CD4-positive, CD25-positive, alpha-beta regulatory T cell (primary cell): ENCODE data around the gene IL16. TPM values are rescaled to one million over a fixed set of nuclear protein-coding genes. Genes with fewer than 3 reads are reported as not detected.

Source experiments
- ATAC-seq, 2 donors: fragments of 150-1000 bp; cut with Tn5 transposase; one replicate each; pipeline ENCODE4 v1.10.0; 2021; ENCODE audit warnings: low read depth in 2 of 2, moderate number of reproducible peaks in 2 of 2, moderate library complexity in 1 of 2
- DNase-seq, 3 donors: peaks; one replicate each; pipeline versions ENCODE4 v3.0.0 to v3.0.0-alpha.2; 2012 to 2022; ENCODE audit warnings: mixed read lengths in 1 of 3
- H3K27ac ChIP-seq: one replicate; pipeline ENCODE4 v1.7.0; 2013; ENCODE audit warnings: mild to moderate bottlenecking, low read length; ENCODE audit not compliant: insufficient read depth, poor library complexity, severe bottlenecking
- H3K27me3 ChIP-seq: one replicate; pipeline ENCODE4 v1.7.0; 2013; ENCODE audit warnings: low read length; ENCODE audit not compliant: control insufficient read depth, insufficient read depth
- H3K36me3 ChIP-seq: one replicate; pipeline ENCODE4 v1.7.0; 2013; ENCODE audit warnings: mild to moderate bottlenecking, low read length, moderate library complexity; ENCODE audit not compliant: control insufficient read depth, insufficient read depth
- H3K4me1 ChIP-seq: 2 replicates; pipeline ENCODE4 v1.7.0; 2013; ENCODE audit warnings: mild to moderate bottlenecking, low read length; ENCODE audit not compliant: insufficient read depth, control insufficient read depth, poor library complexity, severe bottlenecking
- H3K4me3 ChIP-seq: one replicate; pipeline ENCODE4 v1.7.0; 2013; ENCODE audit warnings: low read depth, mild to moderate bottlenecking, low read length, moderate library complexity
- H3K9me3 ChIP-seq, 2 experiments: 1 replicate in 1 of 2; 2 replicates in 1 of 2; pipeline ENCODE4 v1.7.0; 2013; ENCODE audit warnings: low read length in 2 of 2, mild to moderate bottlenecking in 1 of 2, moderate library complexity in 1 of 2; ENCODE audit not compliant: control insufficient read depth in 2 of 2
- H3K27ac Mint-ChIP-seq, 3 donors: one replicate each; pipeline ENCODE4 v1.8.0; 2020 to 2022; ENCODE audit warnings: mild to moderate bottlenecking in 3 of 3, mixed read lengths in 3 of 3, moderate library complexity in 2 of 3
- H3K27me3 Mint-ChIP-seq: one replicate; pipeline ENCODE4 v1.8.0; 2022; ENCODE audit warnings: mild to moderate bottlenecking, mixed read lengths
- H3K36me3 Mint-ChIP-seq: one replicate; pipeline ENCODE4 v1.8.0; 2020; ENCODE audit warnings: mixed read lengths
- H3K4me1 Mint-ChIP-seq, 4 donors: one replicate each; pipeline ENCODE4 v1.8.0; 2020 to 2022; ENCODE audit warnings: mixed read lengths in 4 of 4, mild to moderate bottlenecking in 1 of 4
- H3K4me3 Mint-ChIP-seq, 4 donors: one replicate each; pipeline ENCODE4 v1.8.0; 2020 to 2022; ENCODE audit warnings: mild to moderate bottlenecking in 4 of 4, mixed read lengths in 4 of 4, moderate library complexity in 3 of 4
- H3K9me3 Mint-ChIP-seq, 7 donors: one replicate each; pipeline ENCODE4 v1.8.0; 2020 to 2022; ENCODE audit warnings: mixed read lengths in 7 of 7, mild to moderate bottlenecking in 3 of 7, moderate library complexity in 2 of 7
- polyA plus RNA-seq, 4 donors: library from polyadenylated mRNA; unstranded; fragments of 300-500 nt; fragmentation: Illumina TruSeq; gene quantifications; one replicate each; pipeline ENCODE4 v1.2.3, GENCODE V29; 2021
- total RNA-seq: library from RNA; stranded (reverse); gene quantifications from one replicate; pipeline ENCODE4 v1.2.3, GENCODE V29; 2022

Gene IL16
- total and polyA plus RNA-seq, 5 donors from 2014 or later, result 141 to 317 (median 264) TPM

DNA sequence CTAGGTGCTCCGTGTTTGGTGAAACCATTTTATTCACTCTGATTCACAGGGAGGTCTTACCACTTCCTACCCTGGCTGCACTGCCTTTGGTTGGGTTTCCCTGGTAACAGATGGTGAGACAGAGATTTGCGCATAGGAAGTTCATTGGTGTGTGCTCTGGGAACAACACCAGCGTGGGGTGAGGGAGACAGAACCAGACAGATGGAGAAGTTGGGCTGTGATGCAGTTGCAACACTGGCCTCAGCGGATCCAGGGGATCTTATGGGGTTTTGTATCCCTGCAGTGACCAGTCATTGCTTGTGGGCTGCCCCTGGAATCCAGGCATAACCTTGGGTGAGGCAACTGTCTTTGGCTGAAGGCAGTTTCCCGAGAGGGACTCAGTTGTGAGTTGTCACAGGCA lies 12.5 kb upstream of the IL16 start:
- H3K27me3 Mint-ChIP-seq, result peaks cover 42% of the 10 kb centered on the region
- DNase-seq (peak in 1 of 3 donors; percentile 50), ATAC-seq (no peak)
- no peaks in the 10 kb centered on the region for H3K9me3 ChIP-seq
- H3K27me3 ChIP-seq, result peaks cover 2% of the 10 kb centered on the region
- no peak overlapping the region for H3K4me3 Mint-ChIP-seq
- peaks cover 0 to 2% (median 0%) of the 10 kb centered on the region in 7 donors for H3K9me3 Mint-ChIP-seq
- H3K4me1 Mint-ChIP-seq, result no peaks in the 10 kb centered on the region
- H3K4me1 ChIP-seq, result no peaks in the 10 kb centered on the region
- no peaks in the 10 kb centered on the region for H3K36me3 ChIP-seq
- H3K4me3 ChIP-seq, result no peak overlapping the region
- H3K27ac ChIP-seq, result no peak overlapping the region
- no peaks in the 10 kb centered on the region for H3K36me3 Mint-ChIP-seq
- no peak overlapping the region for H3K27ac Mint-ChIP-seq

DNA sequence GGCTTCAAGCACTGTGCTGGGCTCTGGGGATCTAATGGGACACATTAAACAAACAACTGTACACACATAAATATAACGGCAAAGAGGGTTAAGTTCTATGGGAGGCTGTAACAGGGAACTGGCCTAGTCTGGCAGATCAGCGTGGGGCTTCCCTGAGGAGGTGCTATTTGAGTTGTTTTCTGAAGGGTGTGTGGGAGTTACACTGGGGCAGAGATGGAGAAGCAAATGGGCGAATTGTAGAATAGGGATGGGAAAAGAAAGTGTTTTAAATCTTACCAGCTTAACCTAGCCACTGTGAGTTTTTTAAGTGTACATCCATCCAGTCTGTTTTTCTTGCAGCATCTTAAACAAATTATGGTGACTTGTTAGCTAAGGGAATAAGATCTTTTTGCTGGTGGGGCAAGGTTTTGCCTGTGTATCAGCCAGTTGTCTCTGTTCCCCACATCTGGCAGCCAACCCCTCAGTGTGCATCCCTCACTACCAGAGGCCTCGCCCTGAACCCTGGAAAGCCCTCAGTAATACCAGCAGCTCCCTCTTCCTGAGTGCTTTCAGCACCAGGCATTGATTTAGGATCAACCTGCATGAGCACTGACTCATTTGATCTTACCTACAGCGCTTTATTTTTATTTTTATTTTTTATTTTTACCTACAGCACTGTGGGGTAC lies 10.9 kb upstream of the IL16 start:
- no peak for DNase-seq
- Mint-ChIP-seq H3K27ac (no peak overlapping the region), H3K27me3 (peaks cover 42% of the 10 kb centered on the region), H3K36me3 (no peaks in the 10 kb centered on the region), H3K4me3 (no peak overlapping the region), H3K9me3 (peaks cover 0 to 5% (median 0%) of the 10 kb centered on the region in 7 donors), H3K4me1 (no peaks in the 10 kb centered on the region)
- H3K4me3 ChIP-seq, result no peak overlapping the region
- H3K27ac ChIP-seq, result no peak overlapping the region
- no peaks in the 10 kb centered on the region for H3K9me3 ChIP-seq
- ATAC-seq, result no peak
- H3K27me3 ChIP-seq, result peaks cover 2% of the 10 kb centered on the region
- no peaks in the 10 kb centered on the region for H3K36me3 ChIP-seq
- H3K4me1 ChIP-seq, result no peaks in the 10 kb centered on the region

DNA sequence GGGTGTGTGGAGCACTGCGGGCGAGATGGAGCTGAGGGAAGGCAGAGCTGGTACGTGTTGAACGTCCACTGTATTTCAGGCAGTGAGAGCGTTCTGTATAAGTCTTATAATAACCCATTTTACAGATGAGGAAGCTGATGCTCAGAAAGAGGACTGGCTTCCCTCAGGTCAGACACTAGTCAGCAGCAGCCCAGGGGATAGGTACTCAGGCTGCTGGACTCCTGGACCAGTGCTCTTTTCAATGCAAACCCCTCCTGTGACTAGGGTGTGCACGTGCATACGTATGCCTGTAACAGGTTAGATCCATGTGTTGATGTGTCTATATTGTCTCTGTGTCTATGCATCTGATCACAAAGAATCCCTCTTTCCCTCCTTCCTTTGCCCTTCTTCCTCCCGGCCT lies 8.3 kb upstream of the IL16 start:
- Histone ChIP-seq H3K27ac (no peak overlapping the region), H3K9me3 (no peaks in the 10 kb centered on the region), H3K27me3 (no peaks in the 10 kb centered on the region), H3K36me3 (no peaks in the 10 kb centered on the region), H3K4me1 (no peaks in the 10 kb centered on the region), H3K4me3 (no peak overlapping the region)
- H3K4me3 Mint-ChIP-seq, result no peak overlapping the region
- DNase-seq (no peak), ATAC-seq (no peak)
- H3K27me3 Mint-ChIP-seq, result peaks cover 29% of the 10 kb centered on the region
- H3K9me3 Mint-ChIP-seq, result peaks cover 0 to 6% (median 0%) of the 10 kb centered on the region in 7 donors
- no peaks in the 10 kb centered on the region for H3K4me1 Mint-ChIP-seq
- no peaks in the 10 kb centered on the region for H3K36me3 Mint-ChIP-seq
- H3K27ac Mint-ChIP-seq, result no peak overlapping the region

DNA sequence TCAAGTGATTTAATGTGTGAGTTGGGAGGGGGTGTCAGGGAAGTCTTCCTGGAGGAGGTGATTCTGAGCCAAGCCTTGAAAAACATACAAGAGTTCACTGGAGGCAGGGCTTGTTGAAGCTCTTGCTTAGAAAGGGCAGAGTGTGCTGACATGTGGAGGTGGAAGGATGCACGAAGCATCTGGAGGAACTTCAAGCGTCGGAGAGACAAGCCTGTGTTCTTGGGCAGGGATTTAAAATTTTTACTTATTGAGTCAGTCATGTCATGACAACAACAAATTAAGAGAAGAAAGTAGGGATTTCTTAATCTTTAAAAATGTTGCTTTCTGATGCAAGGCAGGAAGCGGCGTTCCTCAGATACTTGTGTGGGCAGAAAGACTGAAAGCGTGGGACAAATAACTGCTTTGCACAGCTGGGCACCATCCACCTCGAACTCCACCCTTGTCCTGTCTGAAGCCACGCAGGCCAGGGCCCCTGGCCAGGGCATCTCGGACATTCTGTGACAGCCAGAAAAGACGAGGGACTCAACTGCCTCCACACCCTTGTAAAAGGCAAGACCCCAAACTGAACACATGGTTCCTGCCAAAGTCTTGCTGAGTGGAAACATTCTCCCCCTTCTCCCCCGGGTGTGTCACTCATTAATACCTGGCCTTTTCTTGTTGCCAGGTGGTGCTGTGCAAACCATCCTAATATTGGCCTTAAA lies 6.9 kb upstream of the IL16 start:
- Mint-ChIP-seq H3K27me3 (peaks cover 20% of the 10 kb centered on the region), H3K9me3 (peaks cover 0 to 6% (median 0%) of the 10 kb centered on the region in 7 donors), H3K36me3 (no peaks in the 10 kb centered on the region), H3K4me1 (no peaks in the 10 kb centered on the region), H3K27ac (no peak overlapping the region), H3K4me3 (no peak overlapping the region)
- ATAC-seq, result no peak
- no peak overlapping the region for H3K27ac ChIP-seq
- no peak overlapping the region for H3K4me3 ChIP-seq
- no peaks in the 10 kb centered on the region for H3K4me1 ChIP-seq
- no peak for DNase-seq
- H3K27me3 ChIP-seq, result no peaks in the 10 kb centered on the region
- H3K36me3 ChIP-seq, result no peaks in the 10 kb centered on the region
- H3K9me3 ChIP-seq, result no peaks in the 10 kb centered on the region

DNA sequence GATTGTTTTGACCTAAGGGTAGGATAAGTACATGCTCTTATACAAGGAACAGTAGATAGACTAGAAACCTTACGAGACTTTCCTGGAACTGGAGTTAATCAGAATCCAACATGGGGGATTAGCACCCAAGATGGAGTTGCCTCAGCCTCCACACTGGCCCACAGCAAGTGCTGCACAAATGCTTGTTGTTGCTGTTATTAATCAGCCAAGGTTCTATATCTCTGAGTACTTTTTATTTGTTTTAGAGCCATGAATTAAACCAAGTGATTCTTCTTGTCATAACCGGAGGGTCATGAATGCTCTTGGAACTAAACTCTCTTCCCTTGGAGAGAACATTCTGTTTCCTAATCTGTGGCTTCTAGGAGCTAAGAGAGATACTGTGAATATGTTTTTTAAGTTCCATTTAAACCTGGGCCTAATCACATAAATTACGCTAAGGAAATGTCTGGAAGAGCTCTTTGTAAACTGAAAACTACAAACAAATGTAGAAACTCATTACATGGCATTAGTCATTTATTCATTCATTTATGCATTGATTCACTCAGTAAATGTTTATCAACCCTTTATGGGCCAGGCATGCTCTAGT lies 5.7 kb upstream of the IL16 start:
- Mint-ChIP-seq H3K27me3 (peaks cover 16% of the 10 kb centered on the region), H3K4me1 (no peaks in the 10 kb centered on the region), H3K27ac (no peak overlapping the region), H3K4me3 (no peak overlapping the region), H3K36me3 (no peaks in the 10 kb centered on the region), H3K9me3 (peaks cover 0 to 6% (median 0%) of the 10 kb centered on the region in 7 donors)
- no peaks in the 10 kb centered on the region for H3K9me3 ChIP-seq
- H3K27me3 ChIP-seq, result no peaks in the 10 kb centered on the region
- ATAC-seq (no peak), DNase-seq (no peak)
- H3K36me3 ChIP-seq, result no peaks in the 10 kb centered on the region
- H3K4me1 ChIP-seq, result no peaks in the 10 kb centered on the region
- no peak overlapping the region for H3K27ac ChIP-seq
- H3K4me3 ChIP-seq, result no peak overlapping the region

DNA sequence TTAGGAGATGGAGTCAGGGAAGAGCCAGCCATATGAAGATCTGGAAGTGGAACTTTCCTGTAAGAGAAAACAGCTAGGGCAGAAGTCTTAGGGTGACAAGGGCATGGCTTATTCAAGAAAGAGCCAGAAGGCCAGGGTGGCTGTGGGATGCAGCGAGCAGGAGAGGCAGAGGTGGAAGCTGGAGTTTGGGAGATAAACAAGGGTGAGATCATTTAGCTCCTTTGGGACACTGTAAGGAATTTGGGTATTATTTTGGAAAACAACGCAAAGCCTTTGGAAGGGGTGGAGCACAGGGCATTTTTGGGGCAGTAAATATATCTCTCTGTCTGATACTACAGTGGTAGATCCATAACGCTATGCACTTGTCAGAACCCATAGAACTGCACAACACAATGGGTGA lies 5.0 kb upstream of the IL16 start:
- ATAC-seq (no peak), DNase-seq (no peak)
- Histone ChIP-seq H3K27me3 (no peaks in the 10 kb centered on the region), H3K9me3 (no peaks in the 10 kb centered on the region), H3K4me1 (no peaks in the 10 kb centered on the region), H3K4me3 (no peak overlapping the region), H3K27ac (no peak overlapping the region), H3K36me3 (no peaks in the 10 kb centered on the region)
- peaks cover 15% of the 10 kb centered on the region for H3K27me3 Mint-ChIP-seq
- H3K4me1 Mint-ChIP-seq, result no peaks in the 10 kb centered on the region
- peaks cover 0 to 6% (median 0%) of the 10 kb centered on the region in 7 donors for H3K9me3 Mint-ChIP-seq
- no peak overlapping the region for H3K4me3 Mint-ChIP-seq
- H3K27ac Mint-ChIP-seq, result no peak overlapping the region
- H3K36me3 Mint-ChIP-seq, result no peaks in the 10 kb centered on the region

DNA sequence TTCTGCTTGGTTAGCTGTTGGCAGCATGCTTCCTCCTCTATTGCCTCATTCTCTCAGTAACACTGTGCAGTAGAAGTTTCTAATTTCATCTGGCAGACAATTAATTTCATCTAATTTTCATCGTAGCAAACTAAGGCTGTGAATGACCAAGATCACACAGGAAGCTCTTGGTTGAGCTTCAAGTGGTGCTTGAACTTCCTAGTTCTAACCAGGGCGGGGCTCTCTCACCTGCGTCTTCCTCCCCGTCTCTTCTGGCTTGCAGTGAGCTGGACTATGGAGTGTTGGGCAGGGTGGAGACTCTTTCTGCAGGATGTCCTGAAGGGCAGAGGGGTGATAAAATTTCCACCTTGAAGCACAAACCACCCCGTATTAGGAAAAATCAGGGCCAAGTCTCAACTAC lies 2.0 kb upstream of the IL16 start:
- H3K4me3 Mint-ChIP-seq, result no peak overlapping the region
- H3K4me3 ChIP-seq, result no peak overlapping the region
- DNase-seq, result no peak
- no peak overlapping the region for H3K27ac Mint-ChIP-seq
- no peaks in the 10 kb centered on the region for H3K4me1 Mint-ChIP-seq
- H3K36me3 ChIP-seq, result no peaks in the 10 kb centered on the region
- H3K9me3 ChIP-seq, result no peaks in the 10 kb centered on the region
- H3K9me3 Mint-ChIP-seq, result peaks cover 0 to 6% (median 0%) of the 10 kb centered on the region in 7 donors
- no peak overlapping the region for H3K27ac ChIP-seq
- no peak for ATAC-seq
- H3K36me3 Mint-ChIP-seq, result no peaks in the 10 kb centered on the region
- H3K27me3 ChIP-seq, result no peaks in the 10 kb centered on the region
- H3K27me3 Mint-ChIP-seq, result peaks cover 8% of the 10 kb centered on the region
- H3K4me1 ChIP-seq, result no peaks in the 10 kb centered on the region
